H1 (cell line): Measurements from ENCODE around the gene TEDC1. TPM values are rescaled to one million over a fixed set of nuclear protein-coding genes. Genes with fewer than 3 reads are reported as not detected.

Experiments
- ASH2L ChIP-seq: fragments of 200-600, 300-600 bp; sonication (generic); IDR thresholded peaks from one replicate; pipeline ENCODE4 v1.7.1; 2017; ENCODE audit warnings: low read length
- BACH1 ChIP-seq: IDR thresholded peaks from 2 replicates; pipeline ENCODE4 v1.6.1; 2012; ENCODE audit warnings: low read length, improper control_type of control experiment
- BCL11A ChIP-seq, 2 experiments: IDR thresholded peaks; one replicate each; pipeline ENCODE4 v1.6.1; 2011; ENCODE audit warnings: low read depth in 2 of 2, low read length in 2 of 2, mild to moderate bottlenecking in 2 of 2
- CBX8 ChIP-seq: fragments of 300-800, 300-1000 bp; sonication (generic); IDR thresholded peaks from 2 replicates; pipeline ENCODE4 v1.7.1; 2016; ENCODE audit warnings: low read depth, low read length, borderline replicate concordance
- CHD1 ChIP-seq: IDR thresholded peaks from 2 replicates; pipeline ENCODE4 v1.6.1; 2012; ENCODE audit warnings: low read depth, low read length, improper control_type of control experiment
- E2F6 ChIP-seq: IDR thresholded peaks from 2 replicates; pipeline ENCODE4 v1.6.1; 2012; ENCODE audit warnings: inconsistent platforms
- EGR1 ChIP-seq: IDR thresholded peaks from 2 replicates; pipeline ENCODE4 v1.6.1; 2011; ENCODE audit warnings: low read depth, low read length, borderline replicate concordance
- GABPA ChIP-seq: IDR thresholded peaks from 2 replicates; pipeline ENCODE4 v1.6.1; 2011; ENCODE audit warnings: mild to moderate bottlenecking, low read length, moderate library complexity, borderline replicate concordance; ENCODE audit not compliant: insufficient read depth
- HDAC2 ChIP-seq, 2 experiments: fragments of 300-600 bp in 1 of 2; sonication (generic) in 1 of 2; IDR thresholded peaks; 2 replicates each; pipeline ENCODE4 v1.6.1; 2011 to 2012; ENCODE audit warnings: low read depth in 2 of 2, low read length in 2 of 2, mild to moderate bottlenecking in 2 of 2, moderate library complexity in 2 of 2, borderline replicate concordance in 1 of 2, inconsistent platforms in 1 of 2
- JUN ChIP-seq: IDR thresholded peaks from 2 replicates; pipeline ENCODE4 v1.6.1; 2011; ENCODE audit warnings: low read depth, mild to moderate bottlenecking, improper control_type of control experiment, low read length
- JUND ChIP-seq: IDR thresholded peaks from 2 replicates; pipeline ENCODE4 v1.6.1; 2011; ENCODE audit warnings: mild to moderate bottlenecking, improper control_type of control experiment, low read length
- MAX ChIP-seq: IDR thresholded peaks from 2 replicates; pipeline ENCODE4 v1.6.1; 2012; ENCODE audit warnings: inconsistent platforms
- NRF1 ChIP-seq: IDR thresholded peaks from 2 replicates; pipeline ENCODE4 v1.6.1; 2011; ENCODE audit warnings: mild to moderate bottlenecking, low read depth, low read length, improper control_type of control experiment
- POLR2A ChIP-seq, 2 experiments: IDR thresholded peaks; 1 replicate in 1 of 2; 2 replicates in 1 of 2; pipeline ENCODE4 v1.6.1; 2011; ENCODE audit warnings: low read depth in 2 of 2, low read length in 2 of 2, mild to moderate bottlenecking in 2 of 2; ENCODE audit errors: control extremely low read depth in 1 of 2
- POU5F1 ChIP-seq: IDR thresholded peaks from 2 replicates; pipeline ENCODE4 v1.6.1; 2011; ENCODE audit warnings: low read depth, mild to moderate bottlenecking, low read length, moderate library complexity
- RAD21 ChIP-seq, 2 experiments: IDR thresholded peaks in 1 of 2; conservative IDR thresholded peaks in 1 of 2; 2 replicates each; pipeline ENCODE4 v1.6.1; 2011; ENCODE audit warnings: low read depth in 2 of 2, low read length in 2 of 2, improper control_type of control experiment in 1 of 2, inconsistent platforms in 1 of 2, mild to moderate bottlenecking in 1 of 2, moderate library complexity in 1 of 2
- SAP30 ChIP-seq: fragments of 300-600 bp; sonication (generic); IDR thresholded peaks from 2 replicates; pipeline ENCODE4 v1.7.1; 2012; ENCODE audit warnings: low read length, moderate library complexity, mild to moderate bottlenecking, inconsistent platforms; ENCODE audit not compliant: insufficient read depth, insufficient replicate concordance
- SIN3A ChIP-seq, 2 experiments: IDR thresholded peaks in 1 of 2; conservative IDR thresholded peaks in 1 of 2; 2 replicates each; pipeline ENCODE4 v1.6.1; 2011 to 2012; ENCODE audit warnings: low read length in 2 of 2, improper control_type of control experiment in 1 of 2, low read depth in 1 of 2, mild to moderate bottlenecking in 1 of 2
- SP1 ChIP-seq: IDR thresholded peaks from 2 replicates; pipeline ENCODE4 v1.6.1; 2011; ENCODE audit warnings: low read depth, low read length
- SP4 ChIP-seq: IDR thresholded peaks from 2 replicates; pipeline ENCODE4 v1.6.1; 2012; ENCODE audit warnings: low read length, inconsistent platforms
- SRF ChIP-seq: IDR thresholded peaks from 2 replicates; pipeline ENCODE4 v1.6.1; 2011; ENCODE audit warnings: mild to moderate bottlenecking, low read depth, low read length, moderate library complexity
- SUZ12 ChIP-seq: fragments of 200-600 bp; sonication (generic); IDR thresholded peaks from 2 replicates; pipeline ENCODE4 v1.6.1; 2012; ENCODE audit warnings: mild to moderate bottlenecking, inconsistent platforms, low read length, moderate library complexity, mixed read lengths
- TBP ChIP-seq: IDR thresholded peaks from 2 replicates; pipeline ENCODE4 v1.6.1; 2011; ENCODE audit warnings: low read depth, low read length, improper control_type of control experiment
- TCF12 ChIP-seq: IDR thresholded peaks from 2 replicates; pipeline ENCODE4 v1.6.1; 2011; ENCODE audit warnings: low read depth, mild to moderate bottlenecking, low read length
- polyA plus RNA-seq, 7 experiments: library from polyadenylated mRNA; depleted of rRNA in 3 of 7; stranded (reverse) in 5 of 7; unstranded in 2 of 7; fragments of >200 nt in 5 of 7; fragments of 200-250 nt in 2 of 7; gene quantifications; 1 replicate in 5 of 7; 2 replicates in 1 of 7; 4 replicates in 1 of 7; pipeline versions ENCODE4 v1.2.1 to v1.2.3, GENCODE V29; 2011 to 2013; ENCODE audit warnings: missing spikeins in 2 of 7, mixed read lengths in 2 of 7
- total RNA-seq: library from RNA; stranded (reverse); fragmentation: NEBNext Ultra II Directional; extraction: Animal tissue kit (Norgen Biotek cat#: 25700); gene quantifications from 2 replicates; pipeline ENCODE4 v1.2.1, GENCODE V29; 2021

The TEDC1 gene
- total and polyA plus RNA-seq, 2 of the 8 experiments (the other 6 are each of a cell fraction or from before 2014, with no cell fraction given): 5.6 to 14.8 TPM

GRCh38 chr14:105485739-105486162 is 5.3 kb upstream of the TEDC1 start (continued):
- TF ChIP-seq SUZ12 (no peak; the same call in 1 of the 2 replicates), HDAC2 (IDR thresholded peaks at IDR 0.05; ENCODE audit: borderline replicate concordance in 1 of 2, low read depth in 2 of 2, low read length in 2 of 2) (no peak), JUND (0 out of 2 replicates have a peak, but pooled peaks have one; percentile 18), SAP30 (no peak), EGR1 (no peak), POLR2A (IDR thresholded peaks at IDR 0.05; ENCODE audit: control extremely low read depth in 1 of 2, low read depth in 2 of 2, low read length in 2 of 2) (no peak), SP1 (no peak), BCL11A (IDR thresholded peaks at IDR 0.05; ENCODE audit: low read depth in 2 of 2, low read length in 2 of 2) (no peak), POU5F1 (no peak), NRF1 (no peak), SP4 (no peak), GABPA (peak; percentile 14; the same call in 1 of the 2 replicates), MAX (peak; percentile 43; the same call in 1 of the 2 replicates), TCF12 (0 out of 2 replicates have a peak, but pooled peaks have one; percentile 34), BACH1 (no peak), RAD21 (IDR thresholded peaks at IDR 0.05 in 1 of 2, conservative IDR thresholded peaks at IDR 0.05 in 1 of 2; ENCODE audit: low read depth in 2 of 2, low read length in 2 of 2) (peak; percentile 74 to 77), ASH2L (peak; percentile 38), SRF (no peak), TBP (no peak), CHD1 (no peak), E2F6 (peak; percentile 37), CBX8 (no peak), SIN3A (conservative IDR thresholded peaks at IDR 0.05 in 1 of 2, IDR thresholded peaks at IDR 0.05 in 1 of 2; ENCODE audit: low read depth in 1 of 2, low read length in 2 of 2) (peak in 1 of 2 experiments; percentile 67; a peak in 1 of 4 replicates), JUN (no peak)
